Neural progenitor cell (in vitro differentiated cells): ENCODE measurements around the gene ST6GALNAC1. TPM values are rescaled to one million over a fixed set of nuclear protein-coding genes. Genes with fewer than 3 reads are reported as not detected.

Experiments
- DNase-seq: peaks from one replicate; pipeline ENCODE4 v3.0.0-alpha.2; 2016; ENCODE audit warnings: low spot score
- H2AFZ ChIP-seq: fragments of 200-600 bp; sonication (generic); replicated peaks from 2 replicates; pipeline ENCODE4 v1.6.1; 2016; ENCODE audit warnings: antibody characterized with exemption
- H3F3A ChIP-seq: fragments of 200-600 bp; sonication (generic); 2 replicates; pipeline ENCODE4 v1.6.1; 2016; ENCODE audit warnings: antibody characterized with exemption, low read depth
- H3K27ac ChIP-seq: fragments of 200-600 bp; sonication (generic); 2 replicates; pipeline ENCODE4 v1.5.1; 2016; ENCODE audit warnings: mild to moderate bottlenecking
- H3K27me3 ChIP-seq: fragments of 200-600 bp; sonication (generic); 2 replicates; pipeline ENCODE4 v1.6.1; 2016; ENCODE audit warnings: mild to moderate bottlenecking, moderate library complexity
- H3K36me3 ChIP-seq: fragments of 200-600 bp; sonication (generic); 2 replicates; pipeline ENCODE4 v1.5.1; 2016
- H3K4me1 ChIP-seq: fragments of 200-600 bp; sonication (generic); 2 replicates; pipeline ENCODE4 v1.6.1; 2016; ENCODE audit warnings: mixed run types
- H3K4me2 ChIP-seq: fragments of 200-600 bp; sonication (generic); 2 replicates; pipeline ENCODE4 v1.6.1; 2016
- H3K4me3 ChIP-seq: fragments of 200-600 bp; sonication (generic); 2 replicates; pipeline ENCODE4 v1.5.1; 2016
- H3K79me2 ChIP-seq: fragments of 200-600 bp; sonication (generic); 2 replicates; pipeline ENCODE4 v1.6.1; 2016; ENCODE audit warnings: low read depth
- H3K9ac ChIP-seq: fragments of 200-600 bp; sonication (generic); 2 replicates; pipeline ENCODE4 v1.6.1; 2016
- H3K9me3 ChIP-seq: fragments of 200-600 bp; sonication (generic); 2 replicates; pipeline ENCODE4 v1.5.1; 2016; ENCODE audit warnings: low read depth
- H4K20me1 ChIP-seq: fragments of 200-600 bp; sonication (generic); 2 replicates; pipeline ENCODE4 v1.6.1; 2016; ENCODE audit warnings: low read depth
- H3K27ac Mint-ChIP-seq: 3 replicates; pipeline ENCODE4 v1.8.0; 2021; ENCODE audit warnings: mixed read lengths
- H3K27me3 Mint-ChIP-seq: 2 replicates; pipeline ENCODE4 v1.8.0; 2022; ENCODE audit warnings: low read depth, mild to moderate bottlenecking, inconsistent platforms, moderate library complexity, mixed read lengths; ENCODE audit not compliant: insufficient read depth
- H3K36me3 Mint-ChIP-seq: 3 replicates; pipeline ENCODE4 v1.8.0; 2021; ENCODE audit warnings: mixed read lengths
- H3K4me1 Mint-ChIP-seq: 3 replicates; pipeline ENCODE4 v1.8.0; 2021; ENCODE audit warnings: mixed read lengths
- H3K4me3 Mint-ChIP-seq: 3 replicates; pipeline ENCODE4 v1.8.0; 2021; ENCODE audit warnings: mild to moderate bottlenecking, moderate library complexity, mixed read lengths
- H3K9me3 Mint-ChIP-seq: 3 replicates; pipeline ENCODE4 v1.8.0; 2020; ENCODE audit warnings: mixed read lengths
- CTCF ChIP-seq: fragments of 200-600 bp; sonication (generic); IDR thresholded peaks from 2 replicates; pipeline ENCODE4 v1.5.1; 2017; ENCODE audit warnings: antibody characterized with exemption, mild to moderate bottlenecking
- EZH2 ChIP-seq: fragments of 200-600 bp; sonication (generic); IDR thresholded peaks from 2 replicates; pipeline ENCODE4 v1.6.1; 2017; ENCODE audit warnings: antibody characterized with exemption, mild to moderate bottlenecking, moderate library complexity
- EZH2phosphoT487 ChIP-seq: fragments of 200-600 bp; sonication (generic); IDR thresholded peaks from 2 replicates; pipeline ENCODE4 v1.6.1; 2017; ENCODE audit warnings: antibody characterized with exemption
- total RNA-seq: library from RNA; depleted of rRNA; stranded (reverse); fragments of >200 nt; gene quantifications from 2 replicates; pipeline ENCODE4 v1.2.3, GENCODE V29; 2015; ENCODE audit warnings: low replicate concordance

Gene ST6GALNAC1
- total RNA-seq, 1 donor from 2014 or later: not detected

GRCh38 chr17:76626442-76626841, 17.1 kb downstream of the ST6GALNAC1 start:
- peaks cover 27% of the 10 kb centered on the region for H3K27me3 ChIP-seq
- H3K4me3 Mint-ChIP-seq: no peak overlapping the region
- H3K27me3 Mint-ChIP-seq: peaks cover 9% of the 10 kb centered on the region
- H3F3A ChIP-seq: peaks cover 4% of the 10 kb centered on the region
- H3K36me3 ChIP-seq: no peaks in the 10 kb centered on the region
- peaks cover 4% of the 10 kb centered on the region for H3K4me1 ChIP-seq
- H3K9ac ChIP-seq: no peak overlapping the region
- H3K27ac ChIP-seq: no peak overlapping the region
- no peaks in the 10 kb centered on the region for H3K36me3 Mint-ChIP-seq
- H3K4me1 Mint-ChIP-seq: peaks cover 20% of the 10 kb centered on the region
- no peak overlapping the region for H3K4me3 ChIP-seq
- no peaks in the 10 kb centered on the region for H3K9me3 Mint-ChIP-seq
- DNase-seq: no peak
- H2AFZ ChIP-seq: no peak overlapping the region
- H3K27ac Mint-ChIP-seq: no peak overlapping the region
- no peaks in the 10 kb centered on the region for H4K20me1 ChIP-seq
- TF ChIP-seq EZH2 (no peak), CTCF (no peak)
- no peaks in the 10 kb centered on the region for H3K79me2 ChIP-seq
- H3K9me3 ChIP-seq: no peaks in the 10 kb centered on the region
- no peak overlapping the region for H3K4me2 ChIP-seq

- H3K9ac ChIP-seq: no peak overlapping the region
- no peak overlapping the region for H3K4me3 Mint-ChIP-seq
- H3K27me3 ChIP-seq: peaks cover 27% of the 10 kb centered on the region
- no peak overlapping the region for H3K4me2 ChIP-seq
- H3K9me3 ChIP-seq: no peaks in the 10 kb centered on the region
- H3K9me3 Mint-ChIP-seq: no peaks in the 10 kb centered on the region
- H3K36me3 Mint-ChIP-seq: no peaks in the 10 kb centered on the region
- no peak for DNase-seq
- TF ChIP-seq EZH2 (no peak), EZH2phosphoT487 (no peak), CTCF (no peak)
- no peaks in the 10 kb centered on the region for H3K36me3 ChIP-seq
- H3K27ac ChIP-seq: no peak overlapping the region
- no peaks in the 10 kb centered on the region for H3K79me2 ChIP-seq
- H3F3A ChIP-seq: peaks cover 4% of the 10 kb centered on the region
- H3K4me1 ChIP-seq: peaks cover 4% of the 10 kb centered on the region
- H3K4me3 ChIP-seq: no peak overlapping the region
- no peak overlapping the region for H2AFZ ChIP-seq
- H3K4me1 Mint-ChIP-seq: peaks cover 16% of the 10 kb centered on the region
- H3K27me3 Mint-ChIP-seq: peaks cover 9% of the 10 kb centered on the region
- H4K20me1 ChIP-seq: no peaks in the 10 kb centered on the region
- no peak overlapping the region for H3K27ac Mint-ChIP-seq
Measured at GRCh38 chr17:76625496-76625895, 18.1 kb downstream of the ST6GALNAC1 start.

GRCh38 chr17:76623271-76624146, 20.0 kb downstream of the ST6GALNAC1 start:
- Mint-ChIP-seq H3K27me3 (peaks cover 6% of the 10 kb centered on the region), H3K27ac (no peak overlapping the region), H3K4me1 (no peaks in the 10 kb centered on the region), H3K36me3 (no peaks in the 10 kb centered on the region), H3K9me3 (no peaks in the 10 kb centered on the region), H3K4me3 (no peak overlapping the region)
- Histone ChIP-seq H2AFZ (peak overlapping the region; percentile 36), H3K36me3 (no peaks in the 10 kb centered on the region), H3K9me3 (no peaks in the 10 kb centered on the region), H3K27me3 (peaks cover 27% of the 10 kb centered on the region), H3F3A (peaks cover 4% of the 10 kb centered on the region), H3K27ac (no peak overlapping the region), H4K20me1 (no peaks in the 10 kb centered on the region), H3K4me1 (no peaks in the 10 kb centered on the region), H3K79me2 (no peaks in the 10 kb centered on the region), H3K4me2 (no peak overlapping the region), H3K4me3 (no peak overlapping the region), H3K9ac (no peak overlapping the region)
- TF ChIP-seq EZH2phosphoT487 (no peak), CTCF (peak; percentile 91)
- DNase-seq: peak; percentile 73
